ACHN (cell line): ENCODE data around the gene NUP42.
"Not testable (repeated sequence)": the region's sequence is repeated elsewhere in the genome, so short reads cannot be mapped to it uniquely, and the experiment has no call there.

ENCODE experiments used
- DNase-seq: peaks from one replicate; pipeline ENCODE4 v3.0.0-alpha.2; 2015
- in situ Hi-C: cut with HindIII; loops from 2 replicates; pipeline ENCODE4 v1.10.0; 2017; ENCODE audit warnings: low sequenced_read_pairs, low pct_ligation_motif_present, low pct_unique_long_range_greater_than_20kb

NUP42 gene

DNA sequence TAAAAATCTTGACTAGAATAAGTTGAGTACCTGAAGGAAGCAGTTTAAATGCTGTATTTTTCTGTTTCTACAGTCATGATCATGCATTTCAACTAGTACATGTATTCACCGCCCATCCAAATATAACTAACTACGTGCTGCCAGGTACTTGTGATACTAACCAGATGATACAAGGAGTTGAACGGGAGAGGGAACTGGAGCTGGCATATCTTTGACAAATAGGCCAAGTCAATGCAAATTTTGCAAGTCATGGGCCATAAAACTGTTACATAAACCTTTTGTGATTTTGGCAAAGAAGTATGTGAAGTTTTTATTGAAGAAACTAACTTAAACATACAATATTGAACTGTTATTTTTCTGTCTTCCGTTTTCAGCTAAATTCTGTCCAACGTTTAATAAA, 14.5 kb downstream of the NUP42 start:
- no peak for DNase-seq
- in situ Hi-C loops, result no loop called here

DNA sequence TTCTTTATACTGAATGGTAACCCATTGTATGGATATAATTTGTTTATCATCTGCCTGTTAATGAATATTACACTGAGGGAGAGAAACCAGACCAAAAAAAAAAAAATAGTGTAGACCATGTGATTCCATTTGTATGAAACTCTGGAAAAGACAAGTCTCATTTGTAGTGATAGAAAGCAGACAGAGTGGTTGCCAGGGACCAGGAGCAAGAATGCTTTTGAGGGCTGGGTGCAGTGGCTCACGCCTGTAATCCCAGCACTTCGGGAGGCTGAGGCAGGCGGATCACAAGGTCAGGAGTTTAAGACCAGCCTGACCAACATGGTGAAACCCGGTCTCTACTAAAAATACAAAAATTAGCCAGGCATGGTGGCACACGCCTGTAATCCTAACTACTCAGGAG, 15.9 kb downstream of the NUP42 start:
- in situ Hi-C loops, result not testable (repeated sequence)

DNA sequence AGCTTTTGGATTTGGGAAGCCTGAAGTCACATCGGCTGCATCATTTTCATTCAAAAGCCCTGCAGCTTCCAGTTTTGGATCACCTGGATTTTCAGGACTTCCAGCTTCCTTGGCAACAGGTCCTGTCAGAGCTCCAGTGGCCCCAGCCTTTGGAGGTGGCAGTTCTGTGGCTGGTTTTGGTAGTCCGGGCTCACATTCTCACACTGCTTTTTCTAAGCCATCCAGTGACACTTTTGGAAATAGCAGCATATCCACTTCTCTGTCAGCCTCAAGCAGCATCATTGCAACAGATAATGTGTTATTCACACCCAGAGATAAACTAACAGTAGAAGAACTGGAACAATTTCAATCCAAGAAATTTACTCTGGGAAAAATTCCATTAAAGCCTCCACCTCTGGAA, 18.5 kb downstream of the NUP42 start:
- in situ Hi-C loops, result no loop called here

More for the DNA sequence above, 15.9 kb downstream of the NUP42 start:
- DNase-seq, result not testable (repeated sequence)

DNA sequence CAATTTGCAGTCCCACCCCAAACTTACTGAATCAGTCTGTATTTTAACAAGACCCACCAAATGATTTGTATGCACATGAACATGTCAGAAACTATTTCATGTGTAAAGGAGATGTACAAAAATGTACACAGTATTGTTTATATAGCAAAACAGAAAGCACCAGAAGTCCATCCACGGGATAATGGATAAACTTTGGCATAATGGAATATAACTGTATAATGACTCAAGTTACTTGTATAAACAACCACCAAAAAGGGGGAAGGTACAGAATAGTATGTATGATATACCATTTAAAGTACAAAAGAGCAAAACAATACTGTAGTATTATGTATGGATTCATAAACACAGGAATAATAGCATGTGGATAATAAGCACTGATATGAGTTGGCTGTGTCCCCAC, 22.4 kb downstream of the NUP42 start:
- DNase-seq, result no peak

More for the DNA sequence above, 18.5 kb downstream of the NUP42 start:
- no peak for DNase-seq

DNA sequence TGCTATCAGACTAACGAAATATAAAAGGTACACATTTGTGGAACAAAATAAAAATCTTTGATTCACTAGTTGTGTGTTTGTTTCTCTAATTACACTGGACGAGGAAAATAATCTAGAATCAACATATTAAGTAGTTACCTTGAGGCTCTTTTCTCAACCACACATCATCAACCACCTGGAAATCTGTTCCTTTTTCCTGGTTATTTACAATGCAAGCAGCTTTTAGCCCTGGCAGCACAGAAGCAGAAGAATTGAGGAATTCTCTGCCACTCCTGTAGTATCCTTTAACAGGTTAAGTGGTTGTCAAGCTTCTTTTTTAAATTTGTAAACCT, 23.7 kb downstream of the NUP42 start:
- in situ Hi-C loops, result no loop called here
- no peak for DNase-seq

More for the DNA sequence above, 22.4 kb downstream of the NUP42 start:
- in situ Hi-C loops, result no loop called here

DNA sequence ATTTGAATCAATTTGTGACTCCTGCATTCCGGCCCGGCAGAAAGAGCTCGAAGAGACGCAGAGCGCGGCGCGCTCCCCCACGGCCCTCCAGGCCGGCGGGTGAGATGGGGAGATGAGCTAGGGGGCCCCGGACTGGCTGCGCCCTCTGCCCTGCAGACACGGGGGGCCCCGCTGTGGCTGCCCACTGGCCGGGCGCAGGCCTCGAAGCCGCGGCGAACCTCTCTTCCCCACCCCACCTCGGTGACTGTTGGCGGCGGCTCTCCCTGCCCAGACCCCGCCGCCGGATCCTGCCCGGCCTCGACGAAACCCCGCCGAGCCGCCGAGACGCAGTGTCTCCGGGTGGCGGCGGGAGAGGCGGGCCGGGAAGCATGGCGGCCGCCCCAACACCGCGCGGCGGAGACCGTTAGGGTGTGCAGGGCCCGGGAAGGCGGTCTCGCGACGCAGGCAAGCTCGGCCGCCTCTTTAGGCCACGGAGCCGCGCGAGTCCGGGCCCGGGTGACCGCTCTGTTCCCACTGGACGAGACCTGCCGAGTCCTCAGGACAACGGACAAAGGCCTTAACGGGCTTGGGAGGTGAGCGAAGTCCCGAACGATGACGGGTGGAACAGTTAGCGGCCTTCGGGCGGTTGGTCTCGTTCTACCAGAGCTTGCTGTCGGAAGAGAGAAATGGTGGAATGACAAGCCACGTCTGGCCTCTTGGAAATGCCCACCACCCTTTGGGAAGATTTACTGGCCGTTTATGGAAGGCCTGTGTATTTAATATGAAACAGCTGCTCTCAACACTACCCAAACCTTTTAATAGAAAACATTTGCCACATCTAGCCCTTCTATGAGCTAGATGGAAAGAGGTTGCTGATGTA, 24.3 kb downstream of the NUP42 start:
- in situ Hi-C loops, result no loop called here
- no peak for DNase-seq

DNA sequence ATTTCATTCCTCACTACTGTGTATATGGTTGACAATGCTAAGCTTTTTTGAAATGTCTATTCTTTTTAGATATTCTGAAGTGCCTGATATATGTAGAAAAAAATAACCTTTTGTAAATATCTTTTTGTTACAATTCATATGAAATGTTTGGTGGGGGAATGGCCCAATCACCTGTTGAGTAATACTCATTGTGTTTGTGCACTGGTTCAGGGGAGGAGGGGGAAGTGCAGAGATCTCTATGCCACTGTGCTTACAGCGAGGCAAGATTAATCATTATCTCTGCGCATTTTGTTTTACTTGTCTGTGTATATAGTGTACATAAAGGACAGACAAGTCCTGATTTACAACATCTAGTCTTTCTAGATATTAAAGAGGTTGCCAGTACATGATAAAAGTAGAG, 25.2 kb downstream of the NUP42 start:
- DNase-seq, result no peak
- in situ Hi-C loops, result no loop called here

DNA sequence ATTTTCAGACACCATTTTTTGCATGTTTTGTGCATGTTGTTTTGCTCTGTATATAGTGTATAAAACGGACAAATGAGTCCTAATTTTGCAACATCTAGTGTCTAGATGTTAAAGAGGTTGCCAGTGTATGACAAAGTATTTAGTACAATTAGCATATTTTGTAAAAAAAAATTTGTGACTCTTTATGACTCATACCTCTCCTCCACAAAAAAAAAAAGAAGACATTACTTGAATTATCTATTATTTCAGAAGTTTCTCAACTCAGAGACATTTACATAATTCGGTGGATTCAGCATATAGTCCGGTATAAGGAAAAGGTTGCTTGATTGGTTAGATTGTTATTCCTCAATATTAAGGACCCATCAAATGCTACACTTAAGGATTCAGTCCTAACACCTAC, 26.0 kb downstream of the NUP42 start:
- in situ Hi-C loops, result no loop called here
- no peak for DNase-seq

DNA sequence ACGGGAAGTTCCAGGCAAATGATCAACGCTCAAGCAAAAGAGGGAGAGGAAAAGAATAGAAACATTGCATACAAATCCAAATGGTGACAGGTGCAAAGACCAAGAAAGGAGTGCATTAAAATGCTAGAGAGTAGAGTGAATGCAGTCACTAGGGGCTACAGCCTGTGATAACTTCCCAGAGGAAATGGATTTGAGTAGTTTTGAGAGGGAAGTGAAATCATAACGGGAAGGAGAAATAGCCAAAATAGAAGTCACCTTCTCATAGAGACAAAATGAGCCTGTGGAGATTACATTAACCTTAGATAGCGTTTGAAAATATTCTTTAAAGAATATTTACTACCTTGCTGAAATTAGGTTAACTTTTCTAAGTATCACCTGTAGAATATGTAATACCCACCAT, 26.5 kb downstream of the NUP42 start:
- DNase-seq, result no peak
- in situ Hi-C loops, result no loop called here

DNA sequence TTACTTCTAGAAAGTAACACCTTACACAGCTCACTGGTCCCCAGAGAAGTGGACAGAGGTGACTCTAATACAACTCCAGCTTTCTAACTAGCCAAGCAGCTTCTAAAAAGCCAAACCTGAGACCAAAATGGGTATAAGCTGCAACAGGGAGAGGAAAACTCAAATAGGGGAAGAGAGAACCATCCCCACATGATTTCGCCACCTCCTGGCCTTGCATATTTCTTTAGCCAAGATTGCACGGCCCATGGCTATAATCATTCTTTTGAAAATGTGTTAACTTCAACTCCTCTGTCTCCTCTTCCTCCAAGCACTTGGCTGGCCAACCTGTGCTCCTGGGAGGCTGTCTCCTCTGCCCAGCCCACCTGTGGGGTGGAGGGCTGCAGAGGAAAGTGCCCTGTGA, 28.7 kb downstream of the NUP42 start:
- DNase-seq, result no peak
- in situ Hi-C loops, result no loop called here

DNA sequence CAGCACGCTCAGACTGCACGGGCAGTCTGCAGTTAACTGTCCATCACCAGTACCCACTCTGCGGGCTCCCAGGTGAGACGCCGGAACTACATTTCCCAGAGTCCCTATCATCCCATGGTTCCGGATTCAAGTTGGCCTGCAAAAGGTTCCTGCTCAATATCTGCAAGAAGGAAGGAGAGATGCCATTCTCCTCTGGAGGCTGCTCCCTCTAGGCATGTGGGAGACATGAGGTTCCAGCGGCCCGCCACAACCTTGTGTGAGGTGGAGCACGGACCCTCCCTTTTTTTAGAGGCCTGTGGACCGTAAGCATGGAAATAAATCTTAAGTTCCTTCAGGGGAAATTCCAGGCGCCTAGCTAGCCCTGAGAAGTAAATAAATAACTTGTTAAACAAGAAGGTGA, 29.7 kb downstream of the NUP42 start:
- no peak for DNase-seq
- in situ Hi-C loops, result no loop called here

DNA sequence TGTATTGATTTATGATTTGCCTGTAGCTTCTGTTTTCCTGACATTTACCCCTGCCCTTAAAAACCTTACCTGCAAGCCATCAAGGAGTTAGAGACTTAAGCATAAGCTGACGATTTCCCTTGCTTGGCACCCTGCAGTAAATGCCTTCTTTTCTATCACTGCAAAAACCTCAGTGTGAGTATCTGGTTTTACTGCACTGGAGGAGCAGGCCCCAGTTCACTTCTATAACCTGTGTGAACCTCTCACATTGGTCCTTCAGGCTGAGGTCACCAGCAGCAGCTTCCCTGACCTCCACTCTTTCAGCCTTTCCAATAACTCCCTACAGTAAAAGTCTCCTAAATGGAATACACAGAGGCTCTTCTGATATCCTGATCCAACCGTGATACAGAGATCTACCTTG, 30.5 kb downstream of the NUP42 start:
- no peak for DNase-seq
- in situ Hi-C loops, result no loop called here

DNA sequence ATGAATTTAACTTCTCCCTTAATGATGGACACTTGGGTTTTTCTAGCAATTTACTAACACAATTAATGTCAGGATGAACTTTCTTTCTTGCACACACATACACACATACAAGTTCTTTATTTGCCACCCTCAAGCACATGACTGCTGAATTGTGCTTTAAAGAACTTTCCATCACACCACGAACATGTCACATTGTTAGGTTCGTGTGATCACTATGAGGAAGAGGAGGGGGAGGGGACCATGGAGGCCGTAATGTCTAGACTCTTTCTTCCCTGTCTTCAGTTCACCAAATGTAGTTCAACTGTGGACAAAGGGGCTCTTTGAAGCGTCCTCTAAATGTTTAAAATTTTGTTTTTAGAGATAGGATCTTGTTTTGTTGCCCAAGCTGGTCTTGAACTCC, 31.0 kb downstream of the NUP42 start:
- in situ Hi-C loops, result no loop called here

DNA sequence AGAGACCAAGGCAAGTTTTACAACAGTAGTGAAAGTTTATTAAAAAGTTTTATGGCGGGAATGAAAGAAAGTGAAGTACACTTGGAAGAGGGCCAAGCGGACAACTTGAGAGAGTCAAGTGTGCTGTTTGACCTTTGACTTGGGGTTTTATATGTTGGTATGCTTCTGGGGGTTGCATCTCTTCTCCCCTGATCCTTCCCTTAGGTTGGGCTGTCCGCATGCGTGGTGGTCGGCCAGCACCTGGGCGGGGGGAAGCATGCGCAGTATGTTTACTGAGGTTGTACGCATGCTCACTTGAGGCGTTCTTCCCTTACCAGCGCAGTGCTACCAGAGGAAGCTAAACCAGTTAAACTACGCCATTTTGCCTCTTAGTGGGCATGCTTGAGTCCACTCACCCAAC, 31.9 kb downstream of the NUP42 start:
- DNase-seq, result no peak

More for the DNA sequence above, 31.0 kb downstream of the NUP42 start:
- no peak for DNase-seq

DNA sequence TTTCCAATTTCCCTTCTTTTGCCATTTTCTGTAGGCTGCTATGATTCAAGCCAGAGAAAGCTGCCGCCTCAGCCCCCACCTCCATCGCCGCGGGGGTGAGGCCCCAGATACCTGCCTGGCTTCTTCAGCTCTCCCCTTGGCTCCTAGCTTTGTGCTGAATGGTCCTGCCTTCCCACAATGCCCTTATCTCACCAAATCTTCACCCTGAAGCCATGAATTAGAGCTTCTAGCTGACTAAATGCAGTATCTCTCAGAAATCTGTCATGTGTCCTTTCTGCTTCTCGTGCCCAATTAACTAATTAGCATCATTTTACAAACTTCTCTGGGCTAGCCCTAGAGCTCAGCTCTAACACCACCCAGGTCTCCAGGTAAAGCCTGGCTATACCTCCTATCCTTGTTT, 32.6 kb downstream of the NUP42 start:
- in situ Hi-C loops, result no loop called here
- DNase-seq, result no peak

More for the DNA sequence above, 31.9 kb downstream of the NUP42 start:
- in situ Hi-C loops, result no loop called here

DNA sequence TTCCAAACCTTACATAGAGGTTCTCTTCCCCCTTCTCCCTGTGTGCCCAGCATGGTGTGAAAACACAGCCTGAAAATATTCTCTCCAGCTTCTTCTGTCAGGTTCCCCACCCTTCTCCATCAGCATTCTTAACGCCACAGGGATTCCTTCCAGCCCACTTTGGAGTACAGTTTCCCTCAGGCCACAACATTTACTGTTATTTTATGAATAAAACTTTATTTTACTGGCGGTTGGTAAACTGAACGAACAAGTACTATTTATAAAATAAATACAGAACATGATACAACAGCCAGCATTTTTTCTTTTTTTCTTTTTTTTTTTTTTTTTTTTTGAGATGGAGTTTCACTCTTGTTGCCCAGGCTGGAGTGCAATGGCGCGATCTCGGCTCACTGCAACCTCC, 33.1 kb downstream of the NUP42 start:
- in situ Hi-C loops, result no loop called here
- DNase-seq, result no peak

DNA sequence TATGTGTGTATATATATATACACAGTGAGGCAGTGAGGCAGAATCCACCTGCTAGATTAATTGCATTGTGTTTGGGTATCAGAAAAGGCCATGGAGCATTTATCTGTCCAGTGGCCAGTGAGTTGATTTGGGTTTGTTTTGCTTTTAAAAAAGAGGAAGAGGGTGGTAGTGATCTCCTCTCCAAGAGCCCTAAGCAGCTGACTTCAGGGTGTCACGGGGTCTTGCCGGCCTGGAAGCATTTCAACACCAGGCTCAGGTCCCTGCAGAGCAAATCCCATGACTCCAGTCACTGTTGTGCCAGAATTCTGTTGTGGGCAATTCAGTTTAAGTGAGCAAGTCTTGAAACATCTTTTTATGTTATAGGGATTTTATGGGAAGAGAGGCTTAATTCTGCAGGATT, 34.2 kb downstream of the NUP42 start:
- in situ Hi-C loops, result no loop called here

DNA sequence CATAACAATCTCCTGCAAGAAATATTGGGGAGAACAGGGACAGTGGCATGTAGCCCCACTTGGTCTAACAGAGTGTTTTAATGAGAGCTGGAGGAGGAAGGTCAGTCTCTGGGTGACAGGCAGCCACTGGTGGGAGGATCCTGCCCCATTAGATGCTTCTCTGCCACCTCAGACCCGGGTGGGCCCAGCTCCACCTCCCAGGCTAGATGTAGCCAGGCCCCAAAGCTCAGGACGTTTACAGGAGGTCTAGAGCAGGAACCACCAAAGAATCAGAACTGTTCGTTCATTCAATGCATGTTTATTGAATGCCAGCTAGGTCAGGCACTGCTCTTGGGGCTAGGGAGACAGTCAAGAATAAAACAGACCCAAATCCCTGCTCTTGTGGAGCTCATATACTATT, 36.3 kb downstream of the NUP42 start:
- in situ Hi-C loops, result no loop called here
- DNase-seq, result no peak

More for the DNA sequence above, 34.2 kb downstream of the NUP42 start:
- no peak for DNase-seq

DNA sequence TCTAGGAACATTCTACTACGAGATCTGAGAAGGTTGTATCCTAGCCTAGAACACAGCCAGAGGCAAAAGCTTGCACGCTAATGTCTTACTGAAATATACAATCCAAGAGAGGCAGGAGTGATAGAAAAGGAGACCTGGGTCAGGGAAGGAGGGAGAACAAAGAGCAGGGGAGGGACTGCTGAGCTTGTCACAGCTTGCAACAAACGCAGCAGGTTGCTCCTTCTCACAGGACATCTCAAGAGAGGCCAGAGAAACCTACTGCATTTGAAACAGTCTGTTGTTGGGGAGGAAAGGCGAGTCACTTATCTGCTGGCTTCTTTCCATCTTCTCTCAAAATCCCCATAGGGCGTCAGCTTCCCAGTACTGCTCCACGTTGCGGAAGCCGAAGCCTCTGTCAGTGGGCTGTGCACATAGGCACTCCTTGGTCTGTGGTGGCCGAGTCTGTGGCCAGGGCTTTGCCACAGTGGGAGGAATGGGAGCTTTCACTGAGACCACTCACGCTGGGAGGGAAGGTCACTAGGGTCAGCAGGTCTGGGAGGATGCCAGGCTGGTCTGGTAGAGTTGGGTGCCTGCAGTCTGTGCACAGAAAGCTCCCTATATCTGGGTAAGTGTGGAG, 39.0 kb downstream of the NUP42 start:
- in situ Hi-C loops, result no loop called here
- no peak for DNase-seq

DNA sequence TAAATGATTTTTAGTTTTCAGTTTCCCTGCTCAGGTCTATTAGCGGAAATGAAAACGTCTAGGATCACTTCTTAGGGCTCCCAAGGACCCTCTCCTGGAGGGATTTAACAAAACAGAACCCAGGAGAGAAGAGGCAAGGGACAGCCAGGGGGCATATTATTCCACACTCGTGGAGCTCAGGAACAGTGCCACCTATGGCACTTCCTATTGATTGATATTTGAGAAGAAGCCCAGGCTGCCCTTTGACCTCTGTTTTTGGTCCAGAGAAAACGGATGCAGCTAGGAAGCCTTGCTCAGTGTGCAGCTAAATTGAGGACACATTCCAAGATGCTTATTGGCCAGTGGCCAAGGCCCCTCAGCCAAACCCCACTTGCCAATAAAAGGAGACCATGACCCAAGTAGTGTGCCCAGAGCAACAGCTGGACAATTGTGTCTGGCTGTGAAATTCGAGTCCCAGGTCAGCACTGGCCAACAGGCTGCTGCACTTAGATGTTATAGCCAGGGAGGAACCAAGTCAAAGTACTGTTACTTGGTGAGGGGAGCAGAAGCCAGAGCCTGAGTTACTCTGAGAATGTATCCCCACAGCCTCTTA, 40.7 kb downstream of the NUP42 start:
- in situ Hi-C loops, result no loop called here
- no peak for DNase-seq
